H1 (cell line): ENCODE results near the gene HYLS1. TPM values are rescaled to one million over a fixed set of nuclear protein-coding genes. Genes with fewer than 3 reads are reported as not detected.

Experiments
- CTCF ChIA-PET: fragments of 300-600 bp; sonication (Branson Sonifier 250); formaldehyde crosslinking; loops from one replicate; lab custom pipeline; 2021; ENCODE audit not compliant: partially characterized antibody; lab: Charles Lee
- POLR2A ChIA-PET: fragments of 300-600 bp; sonication (Branson Sonifier 250); formaldehyde crosslinking; loops from one replicate; lab custom pipeline; 2021; ENCODE audit warnings: inconsistent platforms; ENCODE audit not compliant: partially characterized antibody; lab: Charles Lee
- DNase-seq, 2 experiments: peaks; one replicate each; pipeline versions ENCODE4 v3.0.0 to v3.0.0-alpha.2; 2010 to 2022; ENCODE audit warnings: low spot score in 2 of 2, low read depth in 1 of 2, mixed read lengths in 1 of 2
- FAIRE-seq: peaks from 2 replicates; lab custom pipeline; 2011; peaks lifted over from hg19 to GRCh38; lab: Jason Lieb, UNC
- H2AFZ ChIP-seq: 2 replicates; pipeline ENCODE4 v1.8.1; 2012; ENCODE audit warnings: low read length, inconsistent platforms
- H2AK5ac ChIP-seq: 2 replicates; pipeline ENCODE4 v1.6.1; 2013; ENCODE audit warnings: low read depth, low read length
- H2BK120ac ChIP-seq: replicated peaks from 2 replicates; pipeline ENCODE3; 2013; ENCODE audit warnings: low read depth, low read length, inconsistent platforms
- H2BK12ac ChIP-seq: 2 replicates; pipeline ENCODE4 v1.6.1; 2013; ENCODE audit warnings: low read depth, low read length
- H2BK15ac ChIP-seq: 2 replicates; pipeline ENCODE4 v1.6.1; 2013; ENCODE audit warnings: low read length
- H2BK20ac ChIP-seq: 2 replicates; pipeline ENCODE4 v1.6.1; 2013; ENCODE audit warnings: low read length
- H2BK5ac ChIP-seq: 2 replicates; pipeline ENCODE4 v1.6.1; 2013; ENCODE audit warnings: low read depth, low read length
- H3K14ac ChIP-seq: 2 replicates; pipeline ENCODE4 v1.6.1; 2013; ENCODE audit warnings: inconsistent platforms; ENCODE audit not compliant: insufficient read length
- H3K18ac ChIP-seq: 2 replicates; pipeline ENCODE4 v1.6.1; 2013; ENCODE audit warnings: low read length; ENCODE audit errors: extremely low read depth
- H3K23ac ChIP-seq: 2 replicates; pipeline ENCODE4 v1.6.1; 2013; ENCODE audit warnings: inconsistent platforms; ENCODE audit not compliant: insufficient read length
- H3K23me2 ChIP-seq: 2 replicates; pipeline ENCODE4 v1.6.1; 2013; ENCODE audit warnings: low read depth, low read length
- H3K27ac ChIP-seq: 2 replicates; pipeline ENCODE4 v1.6.1; 2011; ENCODE audit warnings: low read depth, low read length, inconsistent platforms
- H3K27me3 ChIP-seq, 4 experiments: replicated peaks in 1 of 4; 1 replicate in 1 of 4; 2 replicates in 3 of 4; pipeline versions ENCODE4 v1.6.1 to v1.8.1; 2011 to 2013; ENCODE audit warnings: low read length in 3 of 4, mild to moderate bottlenecking in 3 of 4, inconsistent platforms in 2 of 4, mixed read lengths in 2 of 4, moderate library complexity in 1 of 4; ENCODE audit not compliant: control insufficient read depth in 3 of 4, insufficient read depth in 3 of 4; ENCODE audit errors: extremely low read depth in 1 of 4
- H3K36me3 ChIP-seq, 4 experiments: 2 replicates each; pipeline versions ENCODE4 v1.6.1 to v1.8.1; 2011 to 2013; ENCODE audit warnings: mild to moderate bottlenecking in 4 of 4, low read length in 3 of 4, moderate library complexity in 2 of 4, control low read depth in 1 of 4, inconsistent platforms in 1 of 4; ENCODE audit not compliant: insufficient read depth in 4 of 4, control insufficient read depth in 2 of 4
- H3K4ac ChIP-seq: replicated peaks from 2 replicates; pipeline ENCODE3; 2013; ENCODE audit warnings: low read length, low read depth, mixed read lengths, inconsistent platforms; ENCODE audit not compliant: insufficient read length
- H3K4me1 ChIP-seq, 4 experiments: replicated peaks in 1 of 4; 1 replicate in 1 of 4; 2 replicates in 3 of 4; pipeline versions ENCODE4 v1.6.1 to v1.8.1; 2011 to 2013; ENCODE audit warnings: low read length in 3 of 4, inconsistent platforms in 2 of 4, mixed read lengths in 1 of 4; ENCODE audit not compliant: insufficient read depth in 4 of 4, control insufficient read depth in 3 of 4
- H3K4me2 ChIP-seq, 2 experiments: 2 replicates each; pipeline versions ENCODE4 v1.6.1 to v1.8.1; 2011 to 2013; ENCODE audit warnings: low read depth in 2 of 2, low read length in 2 of 2, control low read depth in 1 of 2, inconsistent platforms in 1 of 2, mild to moderate bottlenecking in 1 of 2; ENCODE audit not compliant: insufficient read depth in 1 of 2
- H3K4me3 ChIP-seq, 4 experiments: fragments of 200-600, 300-600 bp in 1 of 4; sonication (generic), shearing (Covaris generic), sonication (Bioruptor Twin) in 1 of 4; 2 replicates each; pipeline versions ENCODE4 v1.5.1 to v1.8.1; 2011 to 2016; ENCODE audit warnings: low read length in 4 of 4, low read depth in 3 of 4, control low read depth in 2 of 4, inconsistent platforms in 2 of 4, mild to moderate bottlenecking in 2 of 4, mixed read lengths in 1 of 4, moderate library complexity in 1 of 4; ENCODE audit not compliant: insufficient read depth in 2 of 4; ENCODE audit errors: extremely low read depth in 1 of 4
- H3K56ac ChIP-seq: replicated peaks from 2 replicates; pipeline ENCODE3; 2013; ENCODE audit warnings: low read depth, mild to moderate bottlenecking, mixed read lengths, low read length, inconsistent platforms; ENCODE audit not compliant: insufficient read length
- H3K79me1 ChIP-seq: 2 replicates; pipeline ENCODE4 v1.6.1; 2013; ENCODE audit warnings: low read depth, low read length, control low read depth
- H3K79me2 ChIP-seq, 2 experiments: 2 replicates each; pipeline versions ENCODE4 v1.6.1 to v1.8.1; 2012 to 2013; ENCODE audit warnings: low read length in 2 of 2, mild to moderate bottlenecking in 2 of 2, inconsistent platforms in 1 of 2; ENCODE audit not compliant: insufficient read depth in 2 of 2, control insufficient read depth in 1 of 2
- H3K9ac ChIP-seq, 4 experiments: replicated peaks in 1 of 4; 1 replicate in 1 of 4; 2 replicates in 3 of 4; pipeline versions ENCODE4 v1.6.1 to v1.8.1; 2011 to 2013; ENCODE audit warnings: low read depth in 3 of 4, low read length in 3 of 4, control low read depth in 2 of 4, mild to moderate bottlenecking in 2 of 4, moderate library complexity in 2 of 4, inconsistent platforms in 1 of 4; ENCODE audit errors: extremely low read depth in 1 of 4
- H3K9me3 ChIP-seq, 2 experiments: 2 replicates each; pipeline versions ENCODE4 v1.6.1 to v1.8.1; 2012 to 2013; ENCODE audit warnings: mild to moderate bottlenecking in 2 of 2, moderate library complexity in 2 of 2, control low read depth in 1 of 2, inconsistent platforms in 1 of 2, low read depth in 1 of 2, low read length in 1 of 2, mixed read lengths in 1 of 2; ENCODE audit not compliant: insufficient read depth in 2 of 2
- H4K20me1 ChIP-seq, 2 experiments: replicated peaks in 1 of 2; 2 replicates each; pipeline versions ENCODE3 to v1.8.1; 2011 to 2013; ENCODE audit warnings: inconsistent platforms in 2 of 2, low read length in 2 of 2, mild to moderate bottlenecking in 1 of 2; ENCODE audit not compliant: insufficient read depth in 2 of 2, control insufficient read depth in 1 of 2
- H4K5ac ChIP-seq: 2 replicates; pipeline ENCODE4 v1.6.1; 2013; ENCODE audit warnings: low read length, low read depth, mixed read lengths, inconsistent platforms; ENCODE audit not compliant: insufficient read length
- H4K8ac ChIP-seq: 2 replicates; pipeline ENCODE4 v1.8.0; 2013; ENCODE audit warnings: mild to moderate bottlenecking, moderate library complexity, low read length, inconsistent platforms; ENCODE audit not compliant: insufficient read depth; ENCODE audit errors: extremely low read depth
- H4K91ac ChIP-seq: replicated peaks from 2 replicates; pipeline ENCODE3; 2013; ENCODE audit warnings: low read length, mixed read lengths, inconsistent platforms; ENCODE audit not compliant: insufficient read length
- CREB1 ChIP-seq: IDR thresholded peaks from 2 replicates; pipeline ENCODE4 v1.6.1; 2012; ENCODE audit warnings: inconsistent platforms
- CTCF ChIP-seq, 3 experiments: IDR thresholded peaks; 1 replicate in 2 of 3; 2 replicates in 1 of 3; pipeline versions ENCODE4 v1.5.1 to v1.6.1; 2011; ENCODE audit warnings: low read length in 3 of 3, mild to moderate bottlenecking in 3 of 3, inconsistent platforms in 2 of 3, low read depth in 1 of 3, moderate library complexity in 1 of 3; ENCODE audit not compliant: insufficient read depth in 1 of 3; ENCODE audit errors: control extremely low read depth in 1 of 3
- HDAC6 ChIP-seq: IDR thresholded peaks from one replicate; pipeline ENCODE4 v1.7.1; 2012; ENCODE audit warnings: low read depth, mild to moderate bottlenecking, inconsistent platforms, low read length, moderate library complexity
- SIRT6 ChIP-seq: IDR thresholded peaks from one replicate; pipeline ENCODE4 v1.7.1; 2012; ENCODE audit warnings: low read length, inconsistent platforms
- TBP ChIP-seq: IDR thresholded peaks from 2 replicates; pipeline ENCODE4 v1.6.1; 2011; ENCODE audit warnings: low read depth, low read length, improper control_type of control experiment
- WGBS, 2 experiments: shearing (Covaris generic) in 1 of 2; methylation state at CpG; one replicate each; pipeline versions ENCODE4 v1.1.6 to v1.1.7; 2013 to 2015; ENCODE audit warnings: low lambda C conversion rate in 2 of 2, mixed read lengths in 2 of 2, inconsistent platforms in 1 of 2, low coverage in 1 of 2, missing lambda C conversion rate in 1 of 2; ENCODE audit not compliant: insufficient replicate concordance in 2 of 2, insufficient coverage in 1 of 2, insufficient read length in 1 of 2; ENCODE audit errors: extremely low coverage in 1 of 2, missing lambda C conversion rate in 1 of 2; 5-methylcytosine and 5-hydroxymethylcytosine counted together
- polyA plus RNA-seq, 7 experiments: library from polyadenylated mRNA; depleted of rRNA in 3 of 7; stranded (reverse) in 5 of 7; unstranded in 2 of 7; fragments of >200 nt in 5 of 7; fragments of 200-250 nt in 2 of 7; gene quantifications; 1 replicate in 5 of 7; 2 replicates in 1 of 7; 4 replicates in 1 of 7; pipeline versions ENCODE4 v1.2.1 to v1.2.3, GENCODE V29; 2011 to 2013; ENCODE audit warnings: missing spikeins in 2 of 7, mixed read lengths in 2 of 7
- total RNA-seq: library from RNA; stranded (reverse); fragmentation: NEBNext Ultra II Directional; extraction: Animal tissue kit (Norgen Biotek cat#: 25700); gene quantifications from 2 replicates; pipeline ENCODE4 v1.2.1, GENCODE V29; 2021

HYLS1 gene
- total and polyA plus RNA-seq, 2 of the 8 experiments (the other 6 are each of a cell fraction or from before 2014, with no cell fraction given), result 5.1 to 11.6 TPM

- H3K36me3 ChIP-seq, result no peaks in the 10 kb centered on the region; a peak in 1 of 8 replicates
- H2BK15ac ChIP-seq, result no peak overlapping the region
- no peak overlapping the region for H4K5ac ChIP-seq
- POLR2A ChIA-PET, result no interaction called here
- no peak overlapping the region for H3K23ac ChIP-seq
- no peak overlapping the region for H3K56ac ChIP-seq
- no peaks in the 10 kb centered on the region for H4K20me1 ChIP-seq
- no peak overlapping the region for H2AK5ac ChIP-seq
- H4K91ac ChIP-seq, result no peak overlapping the region
- CTCF ChIA-PET, result interaction anchor here (0.7 to 5.8 kb wide), 11 partner anchors 9 to 270 kb away, joined by 3 to 118 read pairs (median 4); partner anchors contain the start of gene DDX25
- no peak overlapping the region for H4K8ac ChIP-seq
- no peak overlapping the region for H2AFZ ChIP-seq
- H3K27ac ChIP-seq, result no peak overlapping the region
- no peak overlapping the region for H2BK12ac ChIP-seq
- DNase-seq (no peak), FAIRE-seq (no peak)
- H2BK20ac ChIP-seq, result no peak overlapping the region
- no peaks in the 10 kb centered on the region for H3K23me2 ChIP-seq
- no peak overlapping the region for H3K4me2 ChIP-seq
- H3K4ac ChIP-seq, result no peak overlapping the region
- H3K9me3 ChIP-seq, result no peaks in the 10 kb centered on the region
- no peaks in the 10 kb centered on the region for H3K4me1 ChIP-seq
- H2BK120ac ChIP-seq, result no peak overlapping the region
- H3K27me3 ChIP-seq, result no peaks in the 10 kb centered on the region; a peak in 2 of 7 replicates
- no peak overlapping the region for H3K18ac ChIP-seq
- no peaks in the 10 kb centered on the region for H3K79me1 ChIP-seq
- no peak overlapping the region for H3K4me3 ChIP-seq
- H2BK5ac ChIP-seq, result no peak overlapping the region
- H3K14ac ChIP-seq, result no peak overlapping the region
- H3K9ac ChIP-seq, result no peak overlapping the region
- WGBS, 2 experiments, result 80% methylated on average over 9 of the region's 9 CpGs; no CpG with 5 or more reads in 1 of the 2 experiments
- no peaks in the 10 kb centered on the region for H3K79me2 ChIP-seq
- TF ChIP-seq CTCF (IDR thresholded peaks at IDR 0.05; ENCODE audit: control extremely low read depth in 1 of 3, insufficient read depth in 1 of 3, low read depth in 1 of 3, low read length in 3 of 3) (no peak), HDAC6 (no peak), CREB1 (no peak), SIRT6 (no peak), TBP (no peak)
Observed at GRCh38 chr11:125921042-125921441, 33.6 kb downstream of the HYLS1 start.
